Lower leg skin (tissue), 4 donors: ENCODE results near the gene F2RL2. TPM values are rescaled to one million over a fixed set of nuclear protein-coding genes. Genes with fewer than 3 reads are reported as not detected.

Experiments
- DNase-seq, 2 donors: peaks; one replicate each; pipeline ENCODE4 v3.0.0-alpha.2; 2019; ENCODE audit warnings: low spot score in 2 of 2
- H3K4me3 ChIP-seq: fragments of 200-600 bp; sonication (generic); 2 replicates; pipeline ENCODE4 v1.5.1; 2017; ENCODE audit warnings: mild to moderate bottlenecking, low read depth; ENCODE audit not compliant: poor library complexity, severe bottlenecking
- CTCF ChIP-seq, 3 donors: fragments of 450-650 bp; IDR thresholded peaks; one replicate each; pipeline ENCODE4 v1.5.1; 2016; ENCODE audit warnings: antibody characterized with exemption in 3 of 3, mild to moderate bottlenecking in 3 of 3, moderate library complexity in 2 of 3
- POLR2A ChIP-seq, 2 donors: fragments of 450-650 bp; IDR thresholded peaks; one replicate each; pipeline ENCODE4 v1.6.1; 2016 to 2017; ENCODE audit warnings: antibody characterized with exemption in 2 of 2, mild to moderate bottlenecking in 1 of 2, moderate library complexity in 1 of 2
- WGBS, 2 donors: methylation state at CpG; one replicate each; pipeline ENCODE4 v1.1.5; 2018; 5-methylcytosine and 5-hydroxymethylcytosine counted together
- intact Hi-C: fragments of 100-400 bp; cut with DNase I; formaldehyde crosslinking; loops from one replicate; pipeline ENCODE4 v1.15.0; 2023; ENCODE audit warnings: low total_unique reads
- total RNA-seq, 4 donors: library from RNA; depleted of rRNA; stranded (reverse); fragments of >200 nt; gene quantifications; one replicate each; pipeline ENCODE4 v1.1.0, GENCODE V29; 2016

The F2RL2 gene
- total RNA-seq: 1 to 10 TPM in 3 of 4 donors, under 1 TPM in 1; 0.55 to 1.8 (median 1.2) TPM

- no peak for TF ChIP-seq CTCF (IDR thresholded peaks at IDR 0.05)
- TF ChIP-seq POLR2A (IDR thresholded peaks at IDR 0.05): no peak
- no peak for DNase-seq
- 39 to 48% methylated on average over 7 of the region's 7 CpGs for WGBS, 2 donors
- H3K4me3 ChIP-seq: no peak within 1 kb of the TSS
- intact Hi-C loops: no loop called here
These were observed at the start of gene F2RL2 for GRCh38 chr5:76622973-76623596. F2RL2 (minus strand) TSS chr5:76623403; CDS start chr5:76623230, 173 bp downstream.

GRCh38 chr5:76672242-76672641 is 49.0 kb upstream of the F2RL2 start:
- 84 to 88% methylated on average over 2 of the region's 2 CpGs for WGBS, 2 donors
- intact Hi-C loops: no loop called here
- no peak for DNase-seq
- no peak overlapping the region for H3K4me3 ChIP-seq
- TF ChIP-seq CTCF (IDR thresholded peaks at IDR 0.05) (no peak), POLR2A (IDR thresholded peaks at IDR 0.05) (no peak)

GRCh38 chr5:76670508-76670907 is 47.3 kb upstream of the F2RL2 start:
- TF ChIP-seq POLR2A (IDR thresholded peaks at IDR 0.05) (no peak), CTCF (IDR thresholded peaks at IDR 0.05) (no peak)
- intact Hi-C loops: no loop called here

GRCh38 chr5:76669245-76669644 is 46.0 kb upstream of the F2RL2 start:
- no peak overlapping the region for H3K4me3 ChIP-seq
- no peak for TF ChIP-seq CTCF (IDR thresholded peaks at IDR 0.05)
- TF ChIP-seq POLR2A (IDR thresholded peaks at IDR 0.05): no peak
- intact Hi-C loops: no loop called here
- WGBS, 2 donors: 92 to 97% methylated on average over 5 of the region's 5 CpGs
- DNase-seq: no peak

More at GRCh38 chr5:76670508-76670907, 47.3 kb upstream of the F2RL2 start:
- no peak overlapping the region for H3K4me3 ChIP-seq
- 86 to 94% methylated on average over 3 of the region's 3 CpGs for WGBS, 2 donors
- no peak for DNase-seq

DNA sequence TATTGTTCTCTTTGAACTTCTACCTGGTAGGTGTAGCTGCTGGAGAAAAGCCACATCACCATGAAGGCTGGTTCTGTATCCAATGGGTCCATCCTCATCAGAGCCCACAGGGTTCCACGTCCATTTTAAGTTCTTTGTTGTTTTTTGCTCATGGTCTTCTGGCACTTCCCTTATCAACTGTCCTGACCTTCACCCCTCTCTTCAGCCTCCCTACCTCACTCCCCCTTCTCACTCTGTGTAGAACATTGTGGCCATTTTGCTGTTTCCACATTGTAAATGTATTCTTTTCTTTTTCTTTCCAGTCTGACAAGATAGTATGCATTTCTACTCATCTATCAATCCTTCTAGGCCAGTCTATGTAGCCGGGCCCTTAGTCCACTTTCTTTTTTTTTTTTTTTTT is 44.3 kb upstream of the F2RL2 start:
- no peak for TF ChIP-seq POLR2A (IDR thresholded peaks at IDR 0.05)
- no peak for TF ChIP-seq CTCF (IDR thresholded peaks at IDR 0.05)
- intact Hi-C loops: no loop called here
- no peak for DNase-seq
- 86 to 89% methylated on average over 2 of the region's 2 CpGs for WGBS, 2 donors
- H3K4me3 ChIP-seq: no peak overlapping the region

DNA sequence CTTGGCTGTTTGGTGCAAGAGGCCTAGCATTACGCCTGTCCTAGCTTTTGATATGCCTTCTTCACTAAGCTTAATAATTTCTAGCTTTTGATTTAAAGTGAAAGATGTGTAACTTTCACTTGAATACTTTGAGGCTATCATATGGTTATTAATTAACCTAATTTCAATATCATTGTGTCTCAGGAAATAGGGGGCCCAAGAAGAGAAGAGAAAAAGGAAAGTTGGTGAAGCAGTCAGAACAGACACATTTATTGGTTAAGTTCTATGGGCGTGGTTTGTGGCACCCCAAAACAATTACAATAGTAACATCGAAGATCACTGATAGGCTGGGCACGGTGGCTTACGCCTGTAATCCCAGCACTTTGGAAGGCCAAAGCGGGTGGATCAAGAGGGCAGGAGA is 40.9 kb upstream of the F2RL2 start:
- no peak for DNase-seq
- WGBS, 2 donors: 94 to 98% methylated on average over 6 of the region's 6 CpGs
- intact Hi-C loops: no loop called here
- no peak overlapping the region for H3K4me3 ChIP-seq
- TF ChIP-seq CTCF (IDR thresholded peaks at IDR 0.05): no peak
- TF ChIP-seq POLR2A (IDR thresholded peaks at IDR 0.05): no peak
